ENCODE results near the gene ARL15. TPM values are rescaled to one million over a fixed set of nuclear protein-coding genes. Genes with fewer than 3 reads are reported as not detected.

The ARL15 gene
- total and polyA plus RNA-seq, 2 of the 8 experiments (the other 6 are each of a cell fraction or from before 2014, with no cell fraction given): 9.9 to 21.2 TPM

DNA sequence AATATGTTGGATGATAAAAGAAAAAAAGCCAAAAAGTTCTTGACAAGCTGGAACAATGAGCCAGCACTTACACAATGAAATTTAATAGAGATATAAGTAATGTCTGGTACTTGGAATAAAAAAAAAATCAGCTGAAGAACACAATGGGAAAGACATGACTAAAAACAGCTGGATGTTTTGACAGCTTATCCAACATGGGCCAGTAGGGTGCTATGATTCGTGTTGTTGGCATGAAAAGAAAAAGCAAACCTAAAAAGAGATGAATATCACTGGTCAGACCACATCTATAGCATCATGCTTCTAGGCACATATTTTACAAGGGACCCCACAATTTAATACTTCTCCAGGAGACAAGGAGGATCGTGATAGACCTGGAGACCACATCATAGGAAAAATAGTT lies 175.3 kb downstream of the ARL15 start (continued):
- TF ChIP-seq, protein P1, sequence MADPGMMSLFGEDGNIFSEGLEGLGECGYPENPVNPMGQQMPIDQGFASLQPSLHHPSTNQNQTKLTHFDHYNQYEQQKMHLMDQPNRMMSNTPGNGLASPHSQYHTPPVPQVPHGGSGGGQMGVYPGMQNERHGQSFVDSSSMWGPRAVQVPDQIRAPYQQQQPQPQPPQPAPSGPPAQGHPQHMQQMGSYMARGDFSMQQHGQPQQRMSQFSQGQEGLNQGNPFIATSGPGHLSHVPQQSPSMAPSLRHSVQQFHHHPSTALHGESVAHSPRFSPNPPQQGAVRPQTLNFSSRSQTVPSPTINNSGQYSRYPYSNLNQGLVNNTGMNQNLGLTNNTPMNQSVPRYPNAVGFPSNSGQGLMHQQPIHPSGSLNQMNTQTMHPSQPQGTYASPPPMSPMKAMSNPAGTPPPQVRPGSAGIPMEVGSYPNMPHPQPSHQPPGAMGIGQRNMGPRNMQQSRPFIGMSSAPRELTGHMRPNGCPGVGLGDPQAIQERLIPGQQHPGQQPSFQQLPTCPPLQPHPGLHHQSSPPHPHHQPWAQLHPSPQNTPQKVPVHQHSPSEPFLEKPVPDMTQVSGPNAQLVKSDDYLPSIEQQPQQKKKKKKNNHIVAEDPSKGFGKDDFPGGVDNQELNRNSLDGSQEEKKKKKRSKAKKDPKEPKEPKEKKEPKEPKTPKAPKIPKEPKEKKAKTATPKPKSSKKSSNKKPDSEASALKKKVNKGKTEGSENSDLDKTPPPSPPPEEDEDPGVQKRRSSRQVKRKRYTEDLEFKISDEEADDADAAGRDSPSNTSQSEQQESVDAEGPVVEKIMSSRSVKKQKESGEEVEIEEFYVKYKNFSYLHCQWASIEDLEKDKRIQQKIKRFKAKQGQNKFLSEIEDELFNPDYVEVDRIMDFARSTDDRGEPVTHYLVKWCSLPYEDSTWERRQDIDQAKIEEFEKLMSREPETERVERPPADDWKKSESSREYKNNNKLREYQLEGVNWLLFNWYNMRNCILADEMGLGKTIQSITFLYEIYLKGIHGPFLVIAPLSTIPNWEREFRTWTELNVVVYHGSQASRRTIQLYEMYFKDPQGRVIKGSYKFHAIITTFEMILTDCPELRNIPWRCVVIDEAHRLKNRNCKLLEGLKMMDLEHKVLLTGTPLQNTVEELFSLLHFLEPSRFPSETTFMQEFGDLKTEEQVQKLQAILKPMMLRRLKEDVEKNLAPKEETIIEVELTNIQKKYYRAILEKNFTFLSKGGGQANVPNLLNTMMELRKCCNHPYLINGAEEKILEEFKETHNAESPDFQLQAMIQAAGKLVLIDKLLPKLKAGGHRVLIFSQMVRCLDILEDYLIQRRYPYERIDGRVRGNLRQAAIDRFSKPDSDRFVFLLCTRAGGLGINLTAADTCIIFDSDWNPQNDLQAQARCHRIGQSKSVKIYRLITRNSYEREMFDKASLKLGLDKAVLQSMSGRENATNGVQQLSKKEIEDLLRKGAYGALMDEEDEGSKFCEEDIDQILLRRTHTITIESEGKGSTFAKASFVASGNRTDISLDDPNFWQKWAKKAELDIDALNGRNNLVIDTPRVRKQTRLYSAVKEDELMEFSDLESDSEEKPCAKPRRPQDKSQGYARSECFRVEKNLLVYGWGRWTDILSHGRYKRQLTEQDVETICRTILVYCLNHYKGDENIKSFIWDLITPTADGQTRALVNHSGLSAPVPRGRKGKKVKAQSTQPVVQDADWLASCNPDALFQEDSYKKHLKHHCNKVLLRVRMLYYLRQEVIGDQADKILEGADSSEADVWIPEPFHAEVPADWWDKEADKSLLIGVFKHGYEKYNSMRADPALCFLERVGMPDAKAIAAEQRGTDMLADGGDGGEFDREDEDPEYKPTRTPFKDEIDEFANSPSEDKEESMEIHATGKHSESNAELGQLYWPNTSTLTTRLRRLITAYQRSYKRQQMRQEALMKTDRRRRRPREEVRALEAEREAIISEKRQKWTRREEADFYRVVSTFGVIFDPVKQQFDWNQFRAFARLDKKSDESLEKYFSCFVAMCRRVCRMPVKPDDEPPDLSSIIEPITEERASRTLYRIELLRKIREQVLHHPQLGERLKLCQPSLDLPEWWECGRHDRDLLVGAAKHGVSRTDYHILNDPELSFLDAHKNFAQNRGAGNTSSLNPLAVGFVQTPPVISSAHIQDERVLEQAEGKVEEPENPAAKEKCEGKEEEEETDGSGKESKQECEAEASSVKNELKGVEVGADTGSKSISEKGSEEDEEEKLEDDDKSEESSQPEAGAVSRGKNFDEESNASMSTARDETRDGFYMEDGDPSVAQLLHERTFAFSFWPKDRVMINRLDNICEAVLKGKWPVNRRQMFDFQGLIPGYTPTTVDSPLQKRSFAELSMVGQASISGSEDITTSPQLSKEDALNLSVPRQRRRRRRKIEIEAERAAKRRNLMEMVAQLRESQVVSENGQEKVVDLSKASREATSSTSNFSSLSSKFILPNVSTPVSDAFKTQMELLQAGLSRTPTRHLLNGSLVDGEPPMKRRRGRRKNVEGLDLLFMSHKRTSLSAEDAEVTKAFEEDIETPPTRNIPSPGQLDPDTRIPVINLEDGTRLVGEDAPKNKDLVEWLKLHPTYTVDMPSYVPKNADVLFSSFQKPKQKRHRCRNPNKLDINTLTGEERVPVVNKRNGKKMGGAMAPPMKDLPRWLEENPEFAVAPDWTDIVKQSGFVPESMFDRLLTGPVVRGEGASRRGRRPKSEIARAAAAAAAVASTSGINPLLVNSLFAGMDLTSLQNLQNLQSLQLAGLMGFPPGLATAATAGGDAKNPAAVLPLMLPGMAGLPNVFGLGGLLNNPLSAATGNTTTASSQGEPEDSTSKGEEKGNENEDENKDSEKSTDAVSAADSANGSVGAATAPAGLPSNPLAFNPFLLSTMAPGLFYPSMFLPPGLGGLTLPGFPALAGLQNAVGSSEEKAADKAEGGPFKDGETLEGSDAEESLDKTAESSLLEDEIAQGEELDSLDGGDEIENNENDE (IDR thresholded peaks at IDR 0.05; ENCODE audit: insufficient replicate concordance, low read length): no peak
- no peak for TF ChIP-seq CREB1 (IDR thresholded peaks at IDR 0.05)
- no peak for TF ChIP-seq CHD1 (IDR thresholded peaks at IDR 0.05; ENCODE audit: low read depth, low read length)
- TF ChIP-seq SIN3A (conservative IDR thresholded peaks at IDR 0.05 in 1 of 2, IDR thresholded peaks at IDR 0.05 in 1 of 2; ENCODE audit: low read depth in 1 of 2, low read length in 2 of 2): no peak
- no peak for TF ChIP-seq RBBP5 (IDR thresholded peaks at IDR 0.05; ENCODE audit: borderline replicate concordance, low read depth, low read length)

Measured in H1 (cell line).